SK-N-SH (cell line): ENCODE data around the gene CHMP1A. TPM values are rescaled to one million over a fixed set of nuclear protein-coding genes. Genes with fewer than 3 reads are reported as not detected.
A peak's percentile ranks its signal among the peaks of the same experiment; 100 is the strongest.

ENCODE experiments used
- CTCF ChIA-PET: fragments of 300-600, 350-600 bp; formaldehyde crosslinking; extraction: SDS; loops from one replicate; lab custom pipeline; 2021; lab: Yijun Ruan, JAX
- POLR2A ChIA-PET: fragments of 350-600 bp; sonication (Branson Sonifier 250); formaldehyde crosslinking; extraction: SDS; loops from one replicate; lab custom pipeline; 2020; ENCODE audit warnings: antibody characterized with exemption, inconsistent platforms; lab: Yijun Ruan, JAX
- DNase-seq: peaks from one replicate; pipeline ENCODE4 v3.0.0; 2012
- H2AFZ ChIP-seq: fragments of 200-600 bp; sonication (generic); 2 replicates; pipeline ENCODE4 v1.8.1; 2016; ENCODE audit warnings: antibody characterized with exemption, mild to moderate bottlenecking, low read depth
- H3F3A ChIP-seq: fragments of 200-600 bp; sonication (generic); replicated peaks from 2 replicates; pipeline ENCODE3; 2016; ENCODE audit warnings: antibody characterized with exemption, mild to moderate bottlenecking; ENCODE audit not compliant: insufficient read depth
- H3K27ac ChIP-seq, 2 experiments: fragments of 200-500 bp in 1 of 2; fragments of 200-600 bp in 1 of 2; sonication (Bioruptor generic) in 1 of 2; sonication (generic), shearing (Covaris generic) in 1 of 2; 2 replicates each; pipeline versions ENCODE4 v1.5.1 to v1.6.1; 2014 to 2016; ENCODE audit warnings: low read depth in 2 of 2, inconsistent platforms in 1 of 2, low read length in 1 of 2, mild to moderate bottlenecking in 1 of 2, mixed read lengths in 1 of 2
- H3K27me3 ChIP-seq: fragments of 200-600 bp; sonication (generic), shearing (Covaris generic); 2 replicates; pipeline ENCODE4 v1.6.1; 2016; ENCODE audit warnings: mixed run types; ENCODE audit not compliant: insufficient read depth
- H3K36me3 ChIP-seq, 2 experiments: fragments of 200-500 bp in 1 of 2; fragments of 200-600 bp in 1 of 2; sonication (Bioruptor generic) in 1 of 2; sonication (generic) in 1 of 2; replicated peaks in 1 of 2; 2 replicates each; pipeline versions ENCODE3 to v1.5.1; 2014 to 2016; ENCODE audit warnings: low read length in 1 of 2, mild to moderate bottlenecking in 1 of 2; ENCODE audit not compliant: insufficient read depth in 2 of 2, control insufficient read depth in 1 of 2
- H3K4me1 ChIP-seq, 2 experiments: fragments of 200-500 bp in 1 of 2; fragments of 200-600 bp in 1 of 2; sonication (Bioruptor generic) in 1 of 2; sonication (generic), shearing (Covaris generic) in 1 of 2; 2 replicates each; pipeline versions ENCODE4 v1.5.1 to v1.6.1; 2014 to 2016; ENCODE audit warnings: low read depth in 1 of 2, low read length in 1 of 2, mixed run types in 1 of 2; ENCODE audit not compliant: insufficient read depth in 2 of 2, control insufficient read depth in 1 of 2
- H3K4me2 ChIP-seq: fragments of 200-600 bp; sonication (generic), shearing (Covaris generic); 2 replicates; pipeline ENCODE4 v1.6.1; 2017; ENCODE audit warnings: mixed run types
- H3K4me3 ChIP-seq, 2 experiments: fragments of 200-500 bp in 1 of 2; fragments of 200-600 bp in 1 of 2; sonication (Bioruptor generic) in 1 of 2; sonication (generic), shearing (Covaris generic) in 1 of 2; 2 replicates each; pipeline versions ENCODE4 v1.5.1 to v1.8.1; 2014 to 2016; ENCODE audit warnings: low read depth in 2 of 2, inconsistent platforms in 1 of 2, low read length in 1 of 2, mild to moderate bottlenecking in 1 of 2, mixed read lengths in 1 of 2, moderate library complexity in 1 of 2
- H3K79me2 ChIP-seq: fragments of 200-600 bp; sonication (generic); 2 replicates; pipeline ENCODE4 v1.8.1; 2017; ENCODE audit warnings: mild to moderate bottlenecking; ENCODE audit not compliant: insufficient read depth
- H3K9ac ChIP-seq: fragments of 200-600 bp; sonication (generic); 2 replicates; pipeline ENCODE4 v1.6.1; 2017; ENCODE audit warnings: mixed run types
- H3K9me2 ChIP-seq: fragments of 200-600 bp; sonication (generic); 2 replicates; pipeline ENCODE4 v1.6.1; 2017; ENCODE audit warnings: mixed run types
- H3K9me3 ChIP-seq: fragments of 200-600 bp; sonication (generic); 2 replicates; pipeline ENCODE4 v1.6.1; 2017; ENCODE audit warnings: mixed run types, mild to moderate bottlenecking, moderate library complexity
- H4K20me1 ChIP-seq: fragments of 200-600 bp; sonication (generic); 2 replicates; pipeline ENCODE4 v1.6.1; 2017; ENCODE audit warnings: mild to moderate bottlenecking, mixed run types; ENCODE audit not compliant: insufficient read depth
- CTCF ChIP-seq: fragments of 200-600 bp; sonication (generic); IDR thresholded peaks from 2 replicates; pipeline ENCODE4 v1.6.1; 2017; ENCODE audit warnings: antibody characterized with exemption, mild to moderate bottlenecking, moderate library complexity
- MAX ChIP-seq: IDR thresholded peaks from 2 replicates; pipeline ENCODE4 v1.4.0; 2012; ENCODE audit warnings: low read depth
- MEF2A ChIP-seq: IDR thresholded peaks from 2 replicates; pipeline ENCODE4 v1.4.0; 2012; ENCODE audit warnings: low read depth, borderline replicate concordance
- MXI1 ChIP-seq: IDR thresholded peaks from 2 replicates; pipeline ENCODE4 v1.6.1; 2012; ENCODE audit warnings: mild to moderate bottlenecking, low read depth, low read length, improper control_type of control experiment
- NRF1 ChIP-seq: IDR thresholded peaks from 2 replicates; pipeline ENCODE4 v1.6.1; 2012; ENCODE audit warnings: low read depth, mild to moderate bottlenecking, low read length
- POLR2AphosphoS5 ChIP-seq: IDR thresholded peaks from 2 replicates; pipeline ENCODE4 v1.6.1; 2012; ENCODE audit warnings: low read depth, low read length
- SIN3A ChIP-seq: IDR thresholded peaks from 2 replicates; pipeline ENCODE4 v1.6.1; 2012; ENCODE audit warnings: low read depth, mild to moderate bottlenecking, low read length, moderate library complexity, borderline replicate concordance
- TAF1 ChIP-seq: IDR thresholded peaks from 2 replicates; pipeline ENCODE4 v1.6.1; 2012; ENCODE audit warnings: low read depth, mild to moderate bottlenecking, low read length, moderate library complexity, borderline replicate concordance
- TCF12 ChIP-seq: IDR thresholded peaks from 2 replicates; pipeline ENCODE4 v1.4.0; 2012
- TEAD4 ChIP-seq: IDR thresholded peaks from 2 replicates; pipeline ENCODE4 v1.4.0; 2012; ENCODE audit warnings: mild to moderate bottlenecking, borderline replicate concordance; ENCODE audit not compliant: insufficient read depth
- WGBS: methylation state at CpG from one replicate; pipeline ENCODE4 v1.1.6; 2017; ENCODE audit warnings: low lambda C conversion rate; 5-methylcytosine and 5-hydroxymethylcytosine counted together
- polyA plus RNA-seq, 3 experiments: library from polyadenylated mRNA; depleted of rRNA; stranded (reverse); fragments of >200 nt; gene quantifications; 2 replicates each; pipeline ENCODE4 v1.2.3, GENCODE V29; 2012

The CHMP1A gene
- polyA plus RNA-seq, 1 of the 3 experiments (the other 2 are of a cell fraction) = 138 TPM

GRCh38 chr16:89701425-89702406 is 44.2 kb upstream of the CHMP1A start, which contains the start of gene SPATA2L:
Gene SPATA2L, minus strand, starts transcription at chr16:89701705. Its CDS starts 473 bp downstream, at chr16:89701232.
- H3K9ac ChIP-seq = peak within 1 kb of the TSS; percentile 68; the same call in 1 of the 2 replicates
- H3F3A ChIP-seq = peaks cover 22% of the 10 kb centered on the region
- H3K4me1 ChIP-seq = peaks cover 9 to 29% of the 10 kb centered on the region in 2 experiments; a peak in 2 of 4 replicates
- H3K4me2 ChIP-seq = peak within 1 kb of the TSS; percentile 100
- no peaks in the 10 kb centered on the region for H3K27me3 ChIP-seq
- peak within 1 kb of the TSS; percentile 58; the same call in 1 of the 2 replicates for H2AFZ ChIP-seq
- DNase-seq = peak; percentile 99
- H3K79me2 ChIP-seq = no peaks in the 10 kb centered on the region
- H3K27ac ChIP-seq = peak within 1 kb of the TSS; percentile 71
- H3K4me3 ChIP-seq = peak within 1 kb of the TSS; percentile 78 to 79
- under 1% methylated on average over 17 of the region's 97 CpGs for WGBS
- TF ChIP-seq TAF1 (no peak), TCF12 (no peak), MAX (peak; percentile 53), MEF2A (no peak), NRF1 (peak; percentile 36; the same call in 1 of the 2 replicates), CTCF (no peak), MXI1 (peak; percentile 85), POLR2AphosphoS5 (peak; percentile 38; the same call in 1 of the 2 replicates), TEAD4 (no peak), SIN3A (peak; percentile 61; the same call in 1 of the 2 replicates)
- TF ChIP-seq, all 33 proteins: peak for 5
- CTCF ChIA-PET = interaction anchor here (0.6 to 2.9 kb wide), 15 partner anchors 8 to 217 kb away, joined by 3 to 28 read pairs (median 3); partner anchors contain the start of genes CDK10, CHMP1A, MC1R and SPATA33
- POLR2A ChIA-PET = interaction anchor here (0.6 to 1.5 kb wide), 2 partner anchors 11 to 127 kb away, joined by 3 to 7 read pairs; partner anchors contain the start of gene SPIRE2
- no peaks in the 10 kb centered on the region for H3K9me2 ChIP-seq
- H3K36me3 ChIP-seq = peaks cover 7 to 16% of the 10 kb centered on the region in 2 experiments
- H3K9me3 ChIP-seq = no peaks in the 10 kb centered on the region
- peaks cover 11% of the 10 kb centered on the region for H4K20me1 ChIP-seq
